BE2C (cell line): ENCODE data around the gene THAP4.
A peak's percentile ranks its signal among the peaks of the same experiment; 100 is the strongest.

Source experiments
- DNase-seq: peaks from one replicate; pipeline ENCODE4 v3.0.0-alpha.2; 2020
- H3K27me3 ChIP-seq: fragments of 250-450 bp; sonication (Bioruptor Pico); 2 replicates; pipeline ENCODE4 v1.5.1; 2020; ENCODE audit warnings: mild to moderate bottlenecking
- H3K36me3 ChIP-seq: fragments of 250-450 bp; sonication (Bioruptor Pico); 2 replicates; pipeline ENCODE4 v1.5.1; 2020; ENCODE audit warnings: mild to moderate bottlenecking
- H3K4me1 ChIP-seq: fragments of 250-450 bp; sonication (Bioruptor Pico); 2 replicates; pipeline ENCODE4 v1.5.1; 2020
- H3K4me3 ChIP-seq: 2 replicates; pipeline ENCODE4 v1.5.1; 2011; ENCODE audit warnings: low read depth, low read length
- H3K9me3 ChIP-seq: fragments of 250-450 bp; sonication (Bioruptor Pico); 2 replicates; pipeline ENCODE4 v1.5.1; 2020
- TF ChIP-seq, protein P1 (sequence below): IDR thresholded peaks from 2 replicates; pipeline ENCODE4 v1.5.1; 2012; ENCODE audit warnings: mild to moderate bottlenecking, low read depth, low read length

The THAP4 gene

DNA sequence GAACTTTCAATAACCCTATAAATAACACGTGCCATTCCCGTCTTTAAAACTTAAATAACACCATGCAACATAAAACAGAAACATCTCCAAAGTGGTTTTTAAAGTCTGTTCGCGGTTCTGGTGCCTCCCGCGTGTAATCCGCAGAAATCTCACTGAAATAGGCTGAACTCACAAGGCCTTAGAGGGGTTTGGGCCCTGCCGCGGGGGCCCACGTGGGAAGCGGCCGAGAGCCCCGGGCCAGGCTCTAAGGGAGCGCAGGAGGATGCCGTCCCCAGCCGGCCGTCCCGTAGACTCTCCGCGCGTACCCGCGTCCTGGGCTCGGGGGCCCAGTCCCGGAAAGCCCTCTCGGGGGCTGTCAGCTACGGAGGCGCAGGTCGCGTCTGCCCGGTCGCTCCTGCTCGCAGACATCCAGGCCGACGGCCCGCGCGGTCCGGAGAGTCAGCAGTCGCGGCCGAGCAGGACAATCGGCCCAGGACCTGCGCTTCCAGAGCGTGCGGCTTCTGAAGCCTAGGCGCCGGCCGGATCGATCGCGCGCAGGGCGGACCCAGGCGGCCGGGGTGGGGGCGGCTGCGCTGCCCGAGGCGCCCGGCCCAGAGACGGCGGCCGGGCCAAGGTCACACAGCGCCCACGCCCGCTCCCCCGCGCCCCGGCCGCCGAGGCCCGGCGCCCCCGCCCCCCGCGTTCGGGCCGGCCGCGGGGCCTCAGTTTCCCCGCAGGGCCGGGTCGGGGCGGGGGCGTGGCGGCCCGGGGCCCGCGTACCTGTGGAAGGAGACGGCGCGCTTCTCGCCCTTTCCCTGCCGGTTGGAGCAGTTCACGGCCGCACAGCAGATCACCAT, 558 bp downstream of the THAP4 start:
- Histone ChIP-seq H3K4me3 (peak overlapping the region; percentile 90), H3K36me3 (peaks cover 52% of the 10 kb centered on the region), H3K27me3 (no peaks in the 10 kb centered on the region), H3K4me1 (no peaks in the 10 kb centered on the region), H3K9me3 (no peaks in the 10 kb centered on the region)
- TF ChIP-seq, protein P1, sequence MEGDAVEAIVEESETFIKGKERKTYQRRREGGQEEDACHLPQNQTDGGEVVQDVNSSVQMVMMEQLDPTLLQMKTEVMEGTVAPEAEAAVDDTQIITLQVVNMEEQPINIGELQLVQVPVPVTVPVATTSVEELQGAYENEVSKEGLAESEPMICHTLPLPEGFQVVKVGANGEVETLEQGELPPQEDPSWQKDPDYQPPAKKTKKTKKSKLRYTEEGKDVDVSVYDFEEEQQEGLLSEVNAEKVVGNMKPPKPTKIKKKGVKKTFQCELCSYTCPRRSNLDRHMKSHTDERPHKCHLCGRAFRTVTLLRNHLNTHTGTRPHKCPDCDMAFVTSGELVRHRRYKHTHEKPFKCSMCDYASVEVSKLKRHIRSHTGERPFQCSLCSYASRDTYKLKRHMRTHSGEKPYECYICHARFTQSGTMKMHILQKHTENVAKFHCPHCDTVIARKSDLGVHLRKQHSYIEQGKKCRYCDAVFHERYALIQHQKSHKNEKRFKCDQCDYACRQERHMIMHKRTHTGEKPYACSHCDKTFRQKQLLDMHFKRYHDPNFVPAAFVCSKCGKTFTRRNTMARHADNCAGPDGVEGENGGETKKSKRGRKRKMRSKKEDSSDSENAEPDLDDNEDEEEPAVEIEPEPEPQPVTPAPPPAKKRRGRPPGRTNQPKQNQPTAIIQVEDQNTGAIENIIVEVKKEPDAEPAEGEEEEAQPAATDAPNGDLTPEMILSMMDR: no peak
- DNase-seq: peak; percentile 62

DNA sequence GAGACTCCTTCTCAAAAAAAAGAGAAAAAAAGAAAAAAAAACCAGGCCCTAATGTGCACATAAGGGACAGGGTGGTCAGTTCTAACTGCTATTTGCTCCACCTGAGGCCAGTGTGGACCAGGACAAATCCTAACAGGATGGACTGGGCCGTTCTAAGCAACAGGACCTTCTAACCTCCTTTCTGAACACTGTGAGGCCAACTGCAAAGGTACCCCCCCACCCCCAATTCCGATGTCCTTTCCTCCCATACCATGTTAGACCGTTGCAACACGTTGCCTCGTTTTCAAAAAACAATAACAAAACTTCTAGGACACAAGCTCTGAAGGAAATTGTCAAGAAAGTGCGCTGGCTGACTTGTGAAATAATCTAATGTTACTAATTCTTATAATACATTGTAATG, 1.2 kb downstream of the THAP4 start:
- DNase-seq: no peak
- Histone ChIP-seq H3K9me3 (no peaks in the 10 kb centered on the region), H3K4me1 (no peaks in the 10 kb centered on the region), H3K36me3 (peaks cover 58% of the 10 kb centered on the region), H3K4me3 (peak overlapping the region; percentile 90), H3K27me3 (no peaks in the 10 kb centered on the region)
- TF ChIP-seq, protein P1: no peak

DNA sequence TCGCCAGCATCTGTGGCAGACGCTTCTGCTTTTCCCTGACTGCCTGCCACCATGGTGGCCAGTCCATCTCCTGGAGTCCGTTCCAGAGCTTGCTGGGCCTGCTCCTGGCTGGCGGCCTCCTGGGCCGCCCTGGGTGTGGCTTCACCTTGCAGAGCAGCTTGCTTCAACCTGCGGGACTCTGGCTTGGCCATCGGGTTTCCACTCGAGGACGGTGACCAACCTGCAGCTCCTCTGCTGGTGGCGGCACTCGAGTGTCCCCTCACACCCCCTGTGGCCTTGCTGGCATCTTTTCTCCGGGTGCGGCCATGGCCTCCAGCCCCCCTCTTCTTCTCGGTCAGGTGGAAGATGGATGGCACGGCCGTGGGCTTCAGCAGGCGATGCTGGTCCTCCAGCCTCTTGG, 3.4 kb downstream of the THAP4 start:
- TF ChIP-seq, protein P1: no peak
- no peaks in the 10 kb centered on the region for H3K9me3 ChIP-seq
- DNase-seq: no peak
- H3K27me3 ChIP-seq: no peaks in the 10 kb centered on the region
- H3K4me3 ChIP-seq: no peak overlapping the region
- no peaks in the 10 kb centered on the region for H3K4me1 ChIP-seq
- H3K36me3 ChIP-seq: peaks cover 55% of the 10 kb centered on the region

- Histone ChIP-seq H3K4me3 (no peak overlapping the region), H3K9me3 (no peaks in the 10 kb centered on the region), H3K4me1 (no peaks in the 10 kb centered on the region), H3K27me3 (no peaks in the 10 kb centered on the region), H3K36me3 (peaks cover 55% of the 10 kb centered on the region)
- TF ChIP-seq, protein P1: no peak
- DNase-seq: no peak
Measured at GRCh38 chr2:241632478-241633325, 4.3 kb downstream of the THAP4 start.

- Histone ChIP-seq H3K4me3 (no peak overlapping the region), H3K9me3 (no peaks in the 10 kb centered on the region), H3K4me1 (no peaks in the 10 kb centered on the region), H3K27me3 (no peaks in the 10 kb centered on the region), H3K36me3 (peaks cover 52% of the 10 kb centered on the region)
- TF ChIP-seq, protein P1: no peak
- DNase-seq: no peak
Measured at GRCh38 chr2:241629762-241630435, 7.1 kb downstream of the THAP4 start.
